Glomerular endothelial cell (primary cell): ENCODE measurements around the gene TMPRSS13. TPM values are rescaled to one million over a fixed set of nuclear protein-coding genes. Genes with fewer than 3 reads are reported as not detected.

Experiments used
- DNase-seq: peaks from one replicate; pipeline ENCODE4 v3.0.0-alpha.2; 2011; ENCODE audit warnings: low read depth, low spot score; ENCODE audit errors: extremely low read depth
- total RNA-seq: library from RNA; depleted of rRNA; stranded (reverse); fragments of >200 nt; gene quantifications from 2 replicates; pipeline ENCODE4 v1.2.3, GENCODE V29; 2015

The TMPRSS13 gene
- total RNA-seq, 1 donor from 2014 or later, result 0.06 TPM

GRCh38 chr11:117860139-117860538 lies 69.1 kb downstream of the TMPRSS13 start:
- no peak for DNase-seq

- DNase-seq, result no peak
Observed at GRCh38 chr11:117859488-117860112, 69.6 kb downstream of the TMPRSS13 start.

DNA sequence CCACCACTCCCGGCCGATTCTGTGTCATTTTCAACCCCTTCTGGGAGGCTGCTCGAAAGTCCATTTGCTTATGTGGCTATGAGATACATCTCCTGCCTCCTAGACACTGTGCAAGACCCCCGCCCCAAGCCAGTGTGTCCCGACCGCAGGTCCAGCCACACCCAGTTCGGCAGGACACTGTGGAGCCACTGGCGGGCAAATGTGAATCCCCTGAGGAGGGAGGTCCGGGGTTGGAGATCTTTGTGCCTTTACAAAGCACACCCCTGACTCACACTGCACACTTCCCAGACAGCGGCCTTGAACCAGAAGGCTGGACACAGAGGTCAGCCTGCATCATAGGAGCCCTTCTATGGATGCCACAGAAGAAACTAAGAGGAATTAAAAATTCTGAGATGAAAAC lies 70.1 kb downstream of the TMPRSS13 start:
- DNase-seq, result no peak

DNA sequence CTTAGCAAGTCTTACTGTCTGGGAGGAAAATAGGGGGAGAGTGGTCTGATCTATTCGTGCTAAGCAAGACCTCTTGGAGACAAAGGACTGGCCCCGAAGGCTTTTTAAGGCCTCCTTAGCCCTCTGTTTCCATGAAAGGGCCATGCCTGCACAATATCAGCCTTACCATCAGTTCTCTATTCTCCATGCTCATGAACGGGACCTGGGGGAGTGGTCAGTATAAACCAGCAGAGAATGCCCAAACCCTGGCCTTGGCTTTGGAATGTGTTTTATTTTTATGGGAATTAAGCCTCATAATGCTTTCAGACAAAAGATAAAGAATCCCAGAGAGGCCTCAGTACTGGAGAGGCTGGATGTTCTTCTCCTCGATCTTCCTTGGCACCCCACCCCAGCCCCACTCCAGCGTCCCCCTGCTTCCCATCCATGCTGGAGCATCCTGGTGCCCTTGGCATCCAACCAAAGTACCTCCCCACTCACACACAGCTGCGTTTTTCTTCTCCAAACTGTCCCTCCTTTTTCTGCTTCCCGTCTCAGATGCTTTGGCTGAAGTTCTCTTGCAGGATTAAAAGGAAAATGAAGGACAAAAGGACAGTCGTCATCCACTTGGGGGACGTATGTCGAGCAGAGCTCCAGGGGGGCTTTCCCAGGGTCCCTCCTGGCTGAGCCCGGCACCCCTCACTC lies 71.3 kb downstream of the TMPRSS13 start:
- no peak for DNase-seq

DNA sequence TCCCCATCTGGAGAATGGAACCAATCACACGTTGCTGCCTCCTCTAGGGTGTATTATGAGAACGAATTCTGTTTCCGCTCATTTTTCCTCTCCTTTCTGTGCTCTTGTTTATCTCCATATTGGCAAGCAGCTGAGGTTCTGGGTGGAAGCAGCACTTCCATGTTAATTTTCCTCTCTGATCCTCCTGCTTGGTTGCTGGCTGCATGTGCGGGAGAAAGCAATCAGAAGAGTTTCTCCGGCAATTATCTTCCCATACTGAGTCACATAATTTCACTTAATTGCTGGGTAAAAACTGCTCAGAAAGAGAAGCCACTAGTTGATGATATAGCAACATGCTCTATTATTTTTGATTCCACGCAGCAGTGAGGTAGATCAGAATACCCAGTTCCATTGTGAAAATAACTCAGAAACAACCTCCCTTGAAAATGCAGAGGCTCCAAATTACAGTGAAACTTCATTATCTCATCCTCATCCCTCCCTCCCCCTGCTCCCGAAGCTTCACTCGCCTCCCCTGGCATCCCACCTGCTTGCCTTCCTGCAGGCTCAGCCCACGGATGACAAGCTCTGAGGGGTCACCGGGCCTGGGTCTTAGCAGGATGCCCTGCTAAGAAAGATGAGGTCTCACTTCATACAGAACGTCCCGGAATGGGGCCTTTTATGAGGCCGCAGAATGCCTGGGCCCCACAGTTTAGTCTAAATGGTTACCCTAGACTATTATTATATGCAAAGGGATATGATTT lies 73.1 kb downstream of the TMPRSS13 start:
- DNase-seq, result no peak

- no peak for DNase-seq
Observed at GRCh38 chr11:117855186-117855845, 73.9 kb downstream of the TMPRSS13 start.

DNA sequence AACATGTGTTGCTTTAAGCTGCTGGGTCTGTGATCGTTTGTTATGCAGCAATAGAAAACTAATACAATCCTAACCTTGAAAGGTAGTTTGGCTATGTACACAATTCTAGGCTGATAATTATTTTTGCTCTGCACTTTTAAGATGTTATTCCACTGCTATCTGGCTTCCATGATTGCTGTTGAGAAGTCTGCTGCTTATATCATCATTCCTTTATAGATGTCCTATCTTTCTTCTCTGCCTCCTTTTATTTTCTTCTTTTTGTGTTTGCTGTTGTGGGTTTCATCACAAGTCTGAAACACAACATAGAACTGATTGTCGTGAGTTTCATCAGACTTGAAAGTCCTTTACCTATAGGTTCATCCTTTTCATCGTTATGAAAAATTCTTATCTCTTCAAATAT lies 76.9 kb downstream of the TMPRSS13 start:
- DNase-seq, result no peak

DNA sequence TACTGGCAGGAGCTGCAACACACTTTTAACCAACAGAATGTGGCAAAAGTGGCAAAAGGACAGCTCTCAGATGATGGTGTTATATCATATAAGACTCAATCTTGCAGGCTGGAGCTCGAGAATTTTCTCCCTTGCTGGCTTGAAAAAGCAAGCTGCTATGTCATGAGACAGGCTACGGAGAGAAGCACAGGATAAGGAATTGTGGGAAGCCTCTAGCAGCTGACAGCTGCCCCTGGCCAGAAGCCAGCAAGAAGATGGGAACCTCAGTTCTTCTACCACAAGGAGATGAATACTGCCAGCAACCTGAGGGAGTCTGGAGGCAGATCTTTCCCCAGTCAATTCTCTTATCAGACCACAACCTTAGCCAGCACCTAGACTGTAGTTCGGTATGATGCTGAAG lies 77.3 kb downstream of the TMPRSS13 start:
- DNase-seq, result no peak

- DNase-seq, result no peak
Observed at GRCh38 chr11:117851106-117851505, 78.1 kb downstream of the TMPRSS13 start.

Other genes with a start within 250 kb of the TMPRSS13 start
- gene DSCAML1, start 132.2 kb downstream of the TMPRSS13 start, total RNA-seq, result 0.05 TPM in 1 of 2 replicates, not detected in the other
- gene FXYD2, start 104.7 kb downstream of the TMPRSS13 start, total RNA-seq, result 3.4 and 89.7 TPM in 2 replicates
- 16.4 and 20.0 TPM in 2 replicates for gene FXYD6, start 52.7 kb downstream of the TMPRSS13 start, total RNA-seq
- gene IL10RA, start 57.0 kb upstream of the TMPRSS13 start, total RNA-seq, result 0.12 and 0.78 TPM in 2 replicates
- gene TMPRSS4, start 147.7 kb upstream of the TMPRSS13 start, total RNA-seq, result not detected in 2 replicates
- gene SMIM35, start 157.6 kb upstream of the TMPRSS13 start, total RNA-seq, result 0.12 TPM in 1 of 2 replicates, not detected in the other
- gene SCN4B, start 223.4 kb upstream of the TMPRSS13 start, total RNA-seq, result 0.23 and 0.92 TPM in 2 replicates
- gene SCN2B, start 247.2 kb upstream of the TMPRSS13 start, total RNA-seq, result not detected in 2 replicates